Measurements from ENCODE around the gene ARMC9.
A peak's percentile ranks its signal among the peaks of the same experiment; 100 is the strongest.

The ARMC9 gene

GRCh38 chr2:231380991-231381847 lies 182.8 kb downstream of the ARMC9 start:
- H3K27ac ChIP-seq (ENCODE audit: extremely low read depth, low read depth, low read length) = no peak overlapping the region
- H3K9me3 ChIP-seq (ENCODE audit: control insufficient read depth, insufficient read depth, low read depth, low read length) = no peaks in the 10 kb centered on the region
- H3K4me1 ChIP-seq (ENCODE audit: control insufficient read depth, insufficient read depth, low read length) = peaks cover 6% of the 10 kb centered on the region; the same call in 1 of the 2 replicates
- ChIA-PET POLR2A (no interaction called here), CTCF (no interaction called here)
- H3K4me3 ChIP-seq (ENCODE audit: low read depth, low read length) = no peak overlapping the region
- TF ChIP-seq ZNF366 (tag by site-specific recombination; conservative IDR thresholded peaks at IDR 0.05) (peak; percentile 63; the same call in 1 of the 2 replicates), ZNF157 (tag by site-specific recombination; IDR thresholded peaks at IDR 0.05) (no peak), ZNF624 (tag by site-specific recombination; IDR thresholded peaks at IDR 0.05) (no peak), PRDM1 (tag by site-specific recombination; IDR thresholded peaks at IDR 0.05) (peak; percentile 94), KLF16 (tag by site-specific recombination; IDR thresholded peaks at IDR 0.05) (no peak), EGR2 (tag by site-specific recombination; IDR thresholded peaks at IDR 0.05; ENCODE audit: low read depth) (peak; percentile 53; the same call in 1 of the 2 replicates)
- H3K36me3 ChIP-seq (ENCODE audit: control insufficient read depth in 2 of 2, insufficient read depth in 1 of 2, low read length in 2 of 2) = no peaks in the 10 kb centered on the region

GRCh38 chr2:231382116-231382515 lies 183.7 kb downstream of the ARMC9 start:
- Histone ChIP-seq H3K27ac (ENCODE audit: extremely low read depth, low read depth, low read length) (no peak overlapping the region), H3K4me1 (ENCODE audit: control insufficient read depth, insufficient read depth, low read length) (peaks cover 6% of the 10 kb centered on the region; the same call in 1 of the 2 replicates), H3K4me3 (ENCODE audit: low read depth, low read length) (no peak overlapping the region), H3K9me3 (ENCODE audit: control insufficient read depth, insufficient read depth, low read depth, low read length) (no peaks in the 10 kb centered on the region), H3K36me3 (ENCODE audit: control insufficient read depth in 2 of 2, insufficient read depth in 1 of 2, low read length in 2 of 2) (no peaks in the 10 kb centered on the region)
- ChIA-PET CTCF (no interaction called here), POLR2A (no interaction called here)
- TF ChIP-seq ZBTB26 (tag by site-specific recombination; optimal IDR thresholded peaks at IDR 0.05) = no peak

GRCh38 chr2:231383416-231384108 lies 185.1 kb downstream of the ARMC9 start:
- POLR2A ChIA-PET = no interaction called here
- H3K36me3 ChIP-seq (ENCODE audit: control insufficient read depth in 2 of 2, insufficient read depth in 1 of 2, low read length in 2 of 2) = no peaks in the 10 kb centered on the region
- TF ChIP-seq ZNF843 (tag by site-specific recombination; IDR thresholded peaks at IDR 0.05) (0 out of 2 replicates have a peak, but pooled peaks have one; percentile 43), SP2 (tag by site-specific recombination; IDR thresholded peaks at IDR 0.05) (no peak), FEZF1 (tag by site-specific recombination; IDR thresholded peaks at IDR 0.05) (peak; percentile 87), ZIC2 (tag by site-specific recombination; IDR thresholded peaks at IDR 0.05) (peak; percentile 64), ZNF140 (tag by site-specific recombination; IDR thresholded peaks at IDR 0.05) (no peak), ZNF23 (tag by site-specific recombination; IDR thresholded peaks at IDR 0.05; ENCODE audit: borderline replicate concordance) (no peak), ZNF658 (tag by site-specific recombination; IDR thresholded peaks at IDR 0.05) (no peak), ZNF626 (tag by site-specific recombination; IDR thresholded peaks at IDR 0.05) (no peak), SETDB1 (IDR thresholded peaks at IDR 0.05; ENCODE audit: insufficient read length, low read length) (no peak), WT1 (tag by site-specific recombination; IDR thresholded peaks at IDR 0.05) (peak; percentile 52; the same call in 1 of the 2 replicates), OSR2 (tag by site-specific recombination; IDR thresholded peaks at IDR 0.05) (peak; percentile 70; the same call in 1 of the 2 replicates), TSHZ1 (tag by site-specific recombination; IDR thresholded peaks at IDR 0.05; ENCODE audit: borderline replicate concordance) (no peak), ZNF830 (tag by site-specific recombination; IDR thresholded peaks at IDR 0.05; ENCODE audit: low read depth) (no peak), PRDM6 (tag by site-specific recombination; IDR thresholded peaks at IDR 0.05) (peak; percentile 53; the same call in 1 of the 2 replicates), ZNF211 (tag by site-specific recombination; IDR thresholded peaks at IDR 0.05; ENCODE audit: low read depth) (no peak), ZNF837 (tag by site-specific recombination; IDR thresholded peaks at IDR 0.05) (no peak)
- peaks cover 6% of the 10 kb centered on the region; the same call in 1 of the 2 replicates for H3K4me1 ChIP-seq (ENCODE audit: control insufficient read depth, insufficient read depth, low read length)
- no peak overlapping the region for H3K27ac ChIP-seq (ENCODE audit: extremely low read depth, low read depth, low read length)
- CTCF ChIA-PET = no interaction called here
- no peaks in the 10 kb centered on the region for H3K9me3 ChIP-seq (ENCODE audit: control insufficient read depth, insufficient read depth, low read depth, low read length)
- H3K4me3 ChIP-seq (ENCODE audit: low read depth, low read length) = no peak overlapping the region
